Measurements from ENCODE around the gene TRMO.

TRMO gene

DNA sequence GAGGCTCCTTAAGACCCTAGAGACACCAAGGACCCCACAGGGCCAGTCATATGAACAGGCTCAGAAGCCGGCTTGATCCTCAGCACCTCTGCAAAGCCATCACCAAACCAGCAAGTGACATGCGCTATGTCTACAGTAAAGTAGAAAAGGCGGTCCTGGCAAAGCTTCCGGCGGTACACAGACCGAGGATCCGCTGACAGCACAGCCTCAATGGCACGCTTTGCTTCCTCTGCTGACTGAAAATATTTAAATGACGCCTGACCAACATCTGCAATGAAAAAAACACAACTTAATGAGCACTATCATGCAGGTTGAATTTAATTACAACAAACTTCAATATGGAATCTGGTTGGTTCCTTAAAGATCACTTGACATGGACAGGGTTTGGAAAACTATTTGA lies 17.6 kb downstream of the TRMO start:
- no peak for DNase-seq (ENCODE audit: low read depth in 2 of 3, low spot score in 2 of 3)

- no peak for DNase-seq (ENCODE audit: low read depth in 2 of 3, low spot score in 2 of 3)
Observed at GRCh38 chr9:97903177-97903576, 19.1 kb downstream of the TRMO start.

GRCh38 chr9:97900738-97901565 lies 21.3 kb downstream of the TRMO start:
- DNase-seq (ENCODE audit: low read depth in 2 of 3, low spot score in 2 of 3), result no peak

DNA sequence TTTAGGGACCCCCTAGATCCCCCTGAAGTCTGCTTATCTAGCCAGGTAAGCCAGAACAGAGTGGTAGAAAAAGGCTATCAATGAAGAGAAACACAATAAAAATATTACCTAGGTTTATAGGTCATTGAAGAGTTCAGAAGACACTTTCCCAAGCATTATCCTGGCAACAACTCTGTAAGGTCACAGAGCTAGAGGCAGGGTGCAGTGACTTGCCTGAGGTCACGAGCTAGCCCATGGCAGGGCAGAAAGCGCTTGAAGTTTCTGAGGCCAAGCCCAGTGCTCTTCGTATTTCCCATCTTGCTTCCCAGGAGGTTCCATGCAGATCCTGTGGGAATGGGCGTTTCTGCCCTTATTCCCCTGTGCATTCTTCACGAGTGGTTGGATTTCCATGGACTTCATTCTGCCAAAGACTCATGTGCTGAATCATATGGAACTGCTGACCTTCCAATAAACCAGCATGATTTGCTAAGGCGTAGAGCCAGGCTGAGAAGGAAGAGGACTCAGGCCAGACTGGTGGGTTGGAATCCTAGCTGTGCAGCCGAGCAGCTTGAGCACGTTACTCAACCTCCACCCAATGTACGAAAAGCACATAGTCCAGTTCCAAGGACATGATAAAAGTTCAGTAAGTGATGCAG lies 22.1 kb downstream of the TRMO start:
- DNase-seq (ENCODE audit: low read depth in 2 of 3, low spot score in 2 of 3), result no peak

DNA sequence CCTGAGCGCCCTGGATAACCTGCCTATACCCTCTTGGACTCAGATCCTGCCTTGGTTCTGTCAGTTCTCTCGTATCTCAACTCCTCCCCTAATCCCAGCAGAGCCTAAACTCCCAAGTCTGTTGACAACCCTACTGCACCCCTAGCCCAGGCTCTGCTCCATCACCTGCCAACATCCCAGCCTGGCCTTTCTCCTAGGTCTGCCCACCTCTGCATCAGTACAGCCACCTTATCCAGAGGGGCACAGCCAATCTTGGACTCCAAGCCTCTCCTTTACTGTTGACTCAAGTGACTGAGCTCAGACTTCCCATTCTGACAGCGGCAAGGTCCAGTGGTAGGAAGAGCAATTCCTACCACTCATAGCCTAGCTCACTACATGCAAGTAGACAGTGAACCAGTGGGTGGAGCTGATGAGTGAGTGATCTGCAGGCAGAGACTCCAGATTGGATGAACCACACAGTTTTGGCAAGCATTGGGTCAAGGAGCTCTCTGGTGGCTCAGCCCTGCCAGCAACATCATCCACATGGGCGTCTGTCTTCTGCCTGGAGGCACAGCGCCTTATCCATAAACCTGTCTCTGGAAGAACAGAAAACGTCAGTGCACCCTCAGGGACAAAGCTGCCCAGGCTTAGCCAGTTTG lies 26.5 kb downstream of the TRMO start:
- no peak for DNase-seq (ENCODE audit: low read depth in 2 of 3, low spot score in 2 of 3)

- DNase-seq (ENCODE audit: low read depth in 2 of 3, low spot score in 2 of 3), result no peak
Observed at GRCh38 chr9:97895211-97895610, 27.1 kb downstream of the TRMO start.

DNA sequence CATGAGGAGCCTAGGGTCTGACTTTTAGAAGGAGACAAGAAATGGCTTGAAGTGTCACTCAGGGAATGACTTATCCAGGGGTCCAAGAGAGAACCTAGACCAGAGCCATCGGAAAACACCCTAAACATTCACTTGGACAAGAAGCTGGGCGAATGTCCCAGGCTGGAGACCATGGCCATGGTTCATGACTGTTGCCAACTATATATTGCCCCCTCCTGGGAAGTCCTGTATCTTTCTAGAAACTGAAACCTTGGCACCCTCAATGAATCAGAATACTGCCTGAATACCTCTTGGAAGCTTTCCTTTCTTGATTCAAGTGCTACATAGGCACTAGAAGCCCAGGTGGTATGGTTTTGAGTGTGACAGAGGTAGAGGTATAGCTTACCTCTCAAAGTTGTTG lies 29.9 kb downstream of the TRMO start:
- no peak for DNase-seq (ENCODE audit: low read depth in 2 of 3, low spot score in 2 of 3)

DNA sequence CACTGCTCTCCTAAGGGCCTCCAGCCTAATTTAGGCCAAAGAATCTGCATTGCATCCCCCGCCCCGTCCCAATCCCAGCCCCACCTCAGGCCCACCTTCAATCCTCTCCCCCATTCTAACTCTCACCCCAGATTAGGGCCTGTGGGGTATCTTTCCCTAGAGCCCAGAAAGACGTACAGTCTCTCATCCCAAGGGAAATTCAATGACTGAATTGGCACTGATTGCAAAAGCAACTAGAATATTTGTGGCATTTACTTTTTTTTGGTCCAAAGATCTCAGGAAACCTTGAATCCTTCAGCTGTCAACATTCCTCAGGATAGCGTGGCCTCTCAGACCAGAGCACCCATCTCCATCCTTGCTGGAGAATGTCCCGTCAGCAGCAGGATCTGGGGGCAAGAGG lies 30.6 kb downstream of the TRMO start:
- DNase-seq (ENCODE audit: low read depth in 2 of 3, low spot score in 2 of 3), result no peak

DNA sequence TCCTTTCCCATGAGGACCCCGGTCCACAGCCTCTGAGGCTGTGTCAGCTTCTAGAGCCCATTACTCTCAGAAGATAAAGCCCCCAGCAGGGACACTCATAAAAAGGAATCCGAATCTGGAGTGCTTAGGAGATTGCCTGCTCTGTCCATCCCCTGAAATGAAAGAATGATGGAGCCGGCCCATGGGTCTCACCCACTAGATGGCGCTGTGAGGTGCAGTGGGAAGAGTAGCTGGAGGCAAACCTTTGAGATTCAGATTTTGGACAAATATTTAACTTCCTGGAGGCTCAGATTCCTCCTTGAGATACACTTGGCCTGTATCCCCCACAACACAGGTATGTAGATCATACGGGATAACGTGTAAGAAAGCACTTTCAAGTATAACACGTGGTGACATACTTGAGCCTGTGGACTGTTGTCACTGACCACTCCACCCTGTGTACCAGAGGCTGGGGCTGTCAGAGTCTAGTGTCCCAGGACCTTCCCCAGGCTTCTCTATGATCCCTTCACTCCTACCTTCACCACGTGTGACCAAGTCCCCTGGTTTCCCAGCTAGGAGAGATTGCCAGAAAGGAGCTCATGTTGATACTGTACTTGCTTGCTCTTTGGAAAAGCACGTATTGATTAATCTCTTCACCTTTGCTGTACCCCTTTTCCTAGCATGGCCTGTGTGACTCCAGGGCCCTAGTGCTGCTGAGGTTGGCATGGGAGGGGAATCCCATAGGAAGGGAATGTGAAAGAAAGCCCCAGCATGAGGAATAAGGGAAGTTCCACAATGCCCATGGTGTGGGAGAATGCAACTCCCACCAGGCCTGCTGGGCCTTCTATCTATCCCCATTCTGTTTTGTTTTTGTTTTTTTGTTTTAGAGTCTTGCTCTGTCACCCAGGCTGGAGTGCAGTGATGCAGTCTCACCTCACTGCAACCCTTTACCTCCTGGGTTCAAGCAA lies 32.1 kb downstream of the TRMO start:
- DNase-seq (ENCODE audit: low read depth in 2 of 3, low spot score in 2 of 3), result peak in 2 of 3 experiments; percentile 37 to 55

GRCh38 chr9:97880336-97880735 lies 42.0 kb downstream of the TRMO start:
- no peak for DNase-seq (ENCODE audit: low read depth in 2 of 3, low spot score in 2 of 3)

GRCh38 chr9:97876061-97876460 lies 46.2 kb downstream of the TRMO start:
- no peak for DNase-seq (ENCODE audit: low read depth in 2 of 3, low spot score in 2 of 3)

GRCh38 chr9:97875111-97875510 lies 47.2 kb downstream of the TRMO start:
- DNase-seq (ENCODE audit: low read depth in 2 of 3, low spot score in 2 of 3), result no peak

DNA sequence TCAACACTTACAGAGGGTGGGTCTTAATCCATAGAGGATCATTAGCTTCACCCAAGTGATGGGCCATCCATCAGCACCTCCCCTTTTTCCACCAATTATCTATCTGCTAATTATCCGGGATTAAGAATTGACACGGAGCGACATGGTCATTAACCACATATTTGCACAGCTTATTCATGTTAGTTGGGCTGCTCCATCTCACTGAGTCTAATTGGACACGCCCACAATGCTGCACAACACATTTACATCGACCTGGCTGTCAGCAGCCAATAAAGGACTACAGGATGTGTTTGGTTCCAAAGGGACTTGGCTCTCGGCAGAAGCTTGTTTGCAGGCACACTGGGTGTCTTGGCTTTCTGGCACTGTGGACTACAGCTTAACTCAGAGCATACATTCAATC lies 47.7 kb downstream of the TRMO start:
- DNase-seq (ENCODE audit: low read depth in 2 of 3, low spot score in 2 of 3), result no peak

DNA sequence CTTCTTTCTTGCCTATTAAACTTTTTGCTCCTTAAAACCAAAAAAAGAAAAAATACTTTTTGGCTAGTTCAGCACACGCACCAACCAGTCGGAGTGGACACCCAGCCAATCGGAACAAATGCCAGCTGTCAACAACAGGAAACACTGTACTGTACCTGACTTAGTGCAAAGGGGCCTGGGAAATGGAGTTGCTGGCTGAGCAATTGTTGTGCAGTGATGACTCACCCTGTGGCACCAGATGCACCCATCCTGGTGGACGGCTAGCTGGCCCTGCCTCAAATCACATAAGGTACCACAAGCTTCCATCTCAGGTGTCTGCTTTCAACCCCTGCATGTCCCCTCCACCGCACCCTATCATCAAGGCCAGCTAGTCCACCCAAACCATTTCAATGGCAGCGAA lies 48.4 kb downstream of the TRMO start:
- DNase-seq (ENCODE audit: low read depth in 2 of 3, low spot score in 2 of 3), result no peak

DNA sequence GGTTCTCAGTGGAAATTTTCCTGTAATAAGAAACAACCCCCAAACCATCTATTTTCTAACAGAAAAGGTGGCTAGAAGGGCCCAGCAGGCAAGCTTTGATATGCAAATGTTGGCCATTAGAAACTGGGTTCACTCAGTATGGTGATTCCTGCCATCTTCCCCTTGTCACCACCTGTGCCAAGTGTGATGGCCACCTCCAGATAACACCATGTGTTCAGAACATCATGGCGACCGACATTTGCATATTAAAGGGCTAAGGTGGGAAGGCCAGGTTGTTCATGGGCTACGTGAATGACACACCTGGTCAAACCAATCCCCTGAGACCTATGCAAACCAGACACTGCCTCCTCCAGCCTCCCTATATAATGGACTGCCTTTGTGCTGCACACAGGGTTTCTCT lies 48.9 kb downstream of the TRMO start:
- DNase-seq (ENCODE audit: low read depth in 2 of 3, low spot score in 2 of 3), result no peak

DNA sequence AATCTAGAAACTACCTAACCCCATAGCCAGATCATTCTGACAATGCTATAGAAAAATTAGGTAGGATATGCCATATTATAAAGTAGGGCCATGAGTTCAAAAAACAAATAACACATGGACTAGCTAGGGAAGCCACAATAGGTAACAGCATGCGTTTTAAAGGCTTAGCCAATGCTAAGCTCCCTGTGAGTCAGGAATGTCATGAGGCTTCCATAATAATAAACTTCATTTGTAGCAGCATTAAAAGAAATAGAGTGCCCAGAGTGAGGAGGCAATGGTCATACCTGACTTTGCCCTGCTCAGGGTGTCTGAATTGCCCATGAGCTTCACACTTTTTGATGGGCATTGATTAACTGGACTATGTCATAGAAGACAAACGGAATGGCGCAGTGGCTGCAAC lies 53.4 kb downstream of the TRMO start:
- DNase-seq (ENCODE audit: low read depth in 2 of 3, low spot score in 2 of 3), result no peak

- no peak for DNase-seq (ENCODE audit: low read depth in 2 of 3, low spot score in 2 of 3)
Observed at GRCh38 chr9:97866848-97867247, 55.5 kb downstream of the TRMO start.

- no peak for DNase-seq (ENCODE audit: low read depth in 2 of 3, low spot score in 2 of 3)
Observed at GRCh38 chr9:97866300-97866699, 56.0 kb downstream of the TRMO start.

- no peak for DNase-seq (ENCODE audit: low read depth in 2 of 3, low spot score in 2 of 3)
Observed at GRCh38 chr9:97864396-97864795, 57.9 kb downstream of the TRMO start.

GRCh38 chr9:97863314-97863713 lies 59.0 kb downstream of the TRMO start:
- DNase-seq (ENCODE audit: low read depth in 2 of 3, low spot score in 2 of 3), result no peak

DNA sequence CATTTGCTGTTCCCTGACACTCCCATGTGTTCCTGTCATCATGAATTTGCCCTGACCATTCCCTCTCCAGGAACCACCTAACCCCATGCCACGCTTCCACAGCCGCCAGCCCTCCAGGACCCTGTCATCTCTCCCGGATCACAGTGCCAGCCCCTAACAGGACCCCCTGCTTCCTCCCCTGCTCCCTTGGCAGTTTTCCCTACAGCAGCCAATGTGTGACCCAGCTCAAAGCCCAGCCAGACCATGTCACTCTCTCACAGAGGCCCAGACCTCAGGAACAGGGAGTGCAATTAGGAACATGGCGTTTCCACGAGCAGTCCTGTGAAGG lies 61.2 kb downstream of the TRMO start:
- DNase-seq (ENCODE audit: low read depth in 2 of 3, low spot score in 2 of 3), result no peak

All from activated CD8-positive, alpha-beta memory T cell treated with anti-CD3 and anti-CD28 coated beads for 48 hours (primary cell).